ENCODE data around the gene FAM193A.

DNA sequence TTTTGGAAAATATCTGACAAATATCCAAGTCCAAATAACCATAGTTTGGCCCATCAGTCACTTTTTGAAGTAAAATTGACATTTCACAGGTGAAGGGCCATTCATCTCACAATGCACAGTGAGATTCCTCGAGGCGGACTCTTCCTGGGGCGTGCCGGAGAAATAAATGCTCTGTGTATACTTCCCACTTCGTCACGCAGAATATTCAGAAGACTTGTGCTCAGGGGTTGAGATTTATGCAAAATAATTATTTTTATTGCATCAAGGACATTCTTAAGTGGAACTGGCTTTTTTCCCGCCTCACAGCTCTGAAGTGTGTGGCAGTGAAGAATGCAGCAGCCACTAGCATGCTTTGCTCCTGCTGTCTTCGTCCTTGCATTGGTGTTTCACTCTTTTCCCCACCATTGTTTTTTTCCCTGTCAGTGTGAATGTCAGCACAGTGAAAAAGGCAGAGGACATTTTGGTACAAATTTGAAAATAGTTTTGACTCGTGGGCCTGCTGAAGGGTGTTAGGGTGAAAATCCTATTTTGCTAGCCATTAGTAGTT, 70.6 kb downstream of the FAM193A start:
- TF ChIP-seq, protein P1, sequence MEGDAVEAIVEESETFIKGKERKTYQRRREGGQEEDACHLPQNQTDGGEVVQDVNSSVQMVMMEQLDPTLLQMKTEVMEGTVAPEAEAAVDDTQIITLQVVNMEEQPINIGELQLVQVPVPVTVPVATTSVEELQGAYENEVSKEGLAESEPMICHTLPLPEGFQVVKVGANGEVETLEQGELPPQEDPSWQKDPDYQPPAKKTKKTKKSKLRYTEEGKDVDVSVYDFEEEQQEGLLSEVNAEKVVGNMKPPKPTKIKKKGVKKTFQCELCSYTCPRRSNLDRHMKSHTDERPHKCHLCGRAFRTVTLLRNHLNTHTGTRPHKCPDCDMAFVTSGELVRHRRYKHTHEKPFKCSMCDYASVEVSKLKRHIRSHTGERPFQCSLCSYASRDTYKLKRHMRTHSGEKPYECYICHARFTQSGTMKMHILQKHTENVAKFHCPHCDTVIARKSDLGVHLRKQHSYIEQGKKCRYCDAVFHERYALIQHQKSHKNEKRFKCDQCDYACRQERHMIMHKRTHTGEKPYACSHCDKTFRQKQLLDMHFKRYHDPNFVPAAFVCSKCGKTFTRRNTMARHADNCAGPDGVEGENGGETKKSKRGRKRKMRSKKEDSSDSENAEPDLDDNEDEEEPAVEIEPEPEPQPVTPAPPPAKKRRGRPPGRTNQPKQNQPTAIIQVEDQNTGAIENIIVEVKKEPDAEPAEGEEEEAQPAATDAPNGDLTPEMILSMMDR (IDR thresholded peaks at IDR 0.05; ENCODE audit: low read length), result no peak
- TF ChIP-seq EZH2 (IDR thresholded peaks at IDR 0.05; ENCODE audit: borderline replicate concordance, low read length), result no peak

Data from OCI-LY1 (cell line).